Activated T-cell treated with anti-CD3 and anti-CD28 coated beads, Interleukin-2, amount 50 U/mL, for 24 hours (primary cell): Measurements from ENCODE around the gene USP37.

Experiments used
- DNase-seq: peaks from one replicate; pipeline ENCODE4 v3.0.0-alpha.2; 2020
- H3K27ac Mint-ChIP-seq: 2 replicates; pipeline ENCODE4 v1.8.0; 2020; ENCODE audit warnings: mild to moderate bottlenecking, mixed read lengths
- H3K27me3 Mint-ChIP-seq: 2 replicates; pipeline ENCODE4 v1.8.0; 2020; ENCODE audit warnings: mixed read lengths
- H3K36me3 Mint-ChIP-seq: 2 replicates; pipeline ENCODE4 v1.8.0; 2020; ENCODE audit warnings: low read depth, mixed read lengths
- H3K4me1 Mint-ChIP-seq: 2 replicates; pipeline ENCODE4 v1.8.0; 2020; ENCODE audit warnings: low read depth, mixed read lengths
- H3K4me3 Mint-ChIP-seq: 2 replicates; pipeline ENCODE4 v1.8.0; 2020; ENCODE audit warnings: mild to moderate bottlenecking, moderate library complexity, mixed read lengths
- H3K9me3 Mint-ChIP-seq: 2 replicates; pipeline ENCODE4 v1.8.0; 2020; ENCODE audit warnings: mixed read lengths

USP37 gene

GRCh38 chr2:218568190-218569037 lies at the start of gene USP37, which contains the start of gene CNOT9:
TSS of gene USP37 (minus strand) at chr2:218568351. CDS start at chr2:218558653, 9,698 bp downstream.
TSS of gene CNOT9 (plus strand) at chr2:218568839. CDS start at chr2:218568955, 116 bp downstream.
- H3K27ac Mint-ChIP-seq: peak within 1 kb of the TSS; percentile 100
- H3K4me1 Mint-ChIP-seq: peaks cover 55% of the 10 kb centered on the region
- H3K27me3 Mint-ChIP-seq: no peaks in the 10 kb centered on the region
- H3K9me3 Mint-ChIP-seq: no peaks in the 10 kb centered on the region
- H3K4me3 Mint-ChIP-seq: peak within 1 kb of the TSS; percentile 94
- peak; percentile 100 for DNase-seq
- peaks cover 93% of the 10 kb centered on the region for H3K36me3 Mint-ChIP-seq

- no peak overlapping the region for H3K27ac Mint-ChIP-seq
- DNase-seq: no peak
- no peaks in the 10 kb centered on the region for H3K27me3 Mint-ChIP-seq
- H3K4me1 Mint-ChIP-seq: no peaks in the 10 kb centered on the region
- no peaks in the 10 kb centered on the region for H3K36me3 Mint-ChIP-seq
- H3K4me3 Mint-ChIP-seq: no peak overlapping the region
- no peaks in the 10 kb centered on the region for H3K9me3 Mint-ChIP-seq
Observed at GRCh38 chr2:218615868-218616315, 47.7 kb upstream of the USP37 start.

- Mint-ChIP-seq H3K4me3 (no peak within 1 kb of the TSS), H3K27ac (no peak within 1 kb of the TSS), H3K36me3 (no peaks in the 10 kb centered on the region), H3K27me3 (peaks cover 6% of the 10 kb centered on the region), H3K9me3 (no peaks in the 10 kb centered on the region), H3K4me1 (no peaks in the 10 kb centered on the region)
- DNase-seq: no peak
Observed at GRCh38 chr2:218607436-218608115, 39.4 kb upstream of the USP37 start, which contains the start of gene PLCD4. TSS of gene PLCD4 (plus strand) at chr2:218607899. CDS start at chr2:218615740, 7,841 bp downstream.

GRCh38 chr2:218605432-218605831 lies 37.3 kb upstream of the USP37 start:
- Mint-ChIP-seq H3K27me3 (peaks cover 6% of the 10 kb centered on the region), H3K4me1 (no peaks in the 10 kb centered on the region), H3K9me3 (no peaks in the 10 kb centered on the region), H3K4me3 (no peak overlapping the region), H3K36me3 (no peaks in the 10 kb centered on the region), H3K27ac (no peak overlapping the region)
- no peak for DNase-seq

- Mint-ChIP-seq H3K27ac (no peak overlapping the region), H3K36me3 (peaks cover 92% of the 10 kb centered on the region), H3K4me1 (peaks cover 23% of the 10 kb centered on the region), H3K27me3 (no peaks in the 10 kb centered on the region), H3K9me3 (no peaks in the 10 kb centered on the region), H3K4me3 (no peak overlapping the region)
- no peak for DNase-seq
Observed at GRCh38 chr2:218585541-218585940, 17.4 kb upstream of the USP37 start.

- Mint-ChIP-seq H3K27me3 (no peaks in the 10 kb centered on the region), H3K9me3 (no peaks in the 10 kb centered on the region), H3K36me3 (peaks cover 86% of the 10 kb centered on the region), H3K4me1 (peaks cover 27% of the 10 kb centered on the region), H3K27ac (no peak overlapping the region), H3K4me3 (no peak overlapping the region)
- no peak for DNase-seq
Observed at GRCh38 chr2:218583983-218584850, 16.1 kb upstream of the USP37 start.

- H3K4me3 Mint-ChIP-seq: no peak overlapping the region
- peak overlapping the region; percentile 87 for H3K27ac Mint-ChIP-seq
- no peaks in the 10 kb centered on the region for H3K27me3 Mint-ChIP-seq
- H3K4me1 Mint-ChIP-seq: peaks cover 43% of the 10 kb centered on the region
- no peak for DNase-seq
- H3K36me3 Mint-ChIP-seq: peaks cover 89% of the 10 kb centered on the region
- H3K9me3 Mint-ChIP-seq: no peaks in the 10 kb centered on the region
Observed at GRCh38 chr2:218582076-218582475, 13.9 kb upstream of the USP37 start.

- DNase-seq: no peak
- no peaks in the 10 kb centered on the region for H3K27me3 Mint-ChIP-seq
- no peak overlapping the region for H3K27ac Mint-ChIP-seq
- H3K4me1 Mint-ChIP-seq: peaks cover 63% of the 10 kb centered on the region
- H3K9me3 Mint-ChIP-seq: no peaks in the 10 kb centered on the region
- H3K36me3 Mint-ChIP-seq: peaks cover 86% of the 10 kb centered on the region
- H3K4me3 Mint-ChIP-seq: no peak overlapping the region
Observed at GRCh38 chr2:218578272-218578877, 10.2 kb upstream of the USP37 start.

GRCh38 chr2:218577482-218578220 lies 9.5 kb upstream of the USP37 start:
- no peak for DNase-seq
- H3K36me3 Mint-ChIP-seq: peaks cover 86% of the 10 kb centered on the region
- H3K9me3 Mint-ChIP-seq: no peaks in the 10 kb centered on the region
- no peaks in the 10 kb centered on the region for H3K27me3 Mint-ChIP-seq
- no peak overlapping the region for H3K4me3 Mint-ChIP-seq
- peaks cover 61% of the 10 kb centered on the region for H3K4me1 Mint-ChIP-seq
- no peak overlapping the region for H3K27ac Mint-ChIP-seq

- DNase-seq: no peak
- Mint-ChIP-seq H3K27me3 (no peaks in the 10 kb centered on the region), H3K4me3 (no peak overlapping the region), H3K27ac (no peak overlapping the region), H3K4me1 (peaks cover 60% of the 10 kb centered on the region), H3K36me3 (peaks cover 86% of the 10 kb centered on the region), H3K9me3 (no peaks in the 10 kb centered on the region)
Observed at GRCh38 chr2:218576854-218577253, 8.7 kb upstream of the USP37 start.

- peaks cover 91% of the 10 kb centered on the region for H3K36me3 Mint-ChIP-seq
- peaks cover 56% of the 10 kb centered on the region for H3K4me1 Mint-ChIP-seq
- peak overlapping the region; percentile 100 for H3K27ac Mint-ChIP-seq
- H3K27me3 Mint-ChIP-seq: no peaks in the 10 kb centered on the region
- no peak for DNase-seq
- peak overlapping the region; percentile 94 for H3K4me3 Mint-ChIP-seq
- no peaks in the 10 kb centered on the region for H3K9me3 Mint-ChIP-seq
Observed at GRCh38 chr2:218570850-218571249, 2.7 kb upstream of the USP37 start.

- Mint-ChIP-seq H3K4me1 (peaks cover 53% of the 10 kb centered on the region), H3K9me3 (no peaks in the 10 kb centered on the region), H3K27me3 (no peaks in the 10 kb centered on the region), H3K27ac (peak overlapping the region; percentile 100), H3K4me3 (peak overlapping the region; percentile 94), H3K36me3 (peaks cover 92% of the 10 kb centered on the region)
- no peak for DNase-seq
Observed at GRCh38 chr2:218569661-218570500, 1.7 kb upstream of the USP37 start.

GRCh38 chr2:218569038-218569431 lies 884 bp upstream of the USP37 start:
- DNase-seq: peak; percentile 72
- H3K27me3 Mint-ChIP-seq: no peaks in the 10 kb centered on the region
- H3K4me1 Mint-ChIP-seq: peaks cover 53% of the 10 kb centered on the region
- H3K36me3 Mint-ChIP-seq: peaks cover 92% of the 10 kb centered on the region
- H3K4me3 Mint-ChIP-seq: peak overlapping the region; percentile 94
- H3K9me3 Mint-ChIP-seq: no peaks in the 10 kb centered on the region
- peak overlapping the region; percentile 100 for H3K27ac Mint-ChIP-seq
